Neural cell (in vitro differentiated cells): ENCODE data around the gene SLC15A4. TPM values are rescaled to one million over a fixed set of nuclear protein-coding genes. Genes with fewer than 3 reads are reported as not detected.

Experiments
- H2AFZ ChIP-seq: fragments of 200-600, 300-800 bp; sonication (generic), shearing (Covaris generic); 2 replicates; pipeline ENCODE4 v1.6.0; 2014; ENCODE audit warnings: low read depth, mild to moderate bottlenecking, antibody characterized with exemption, low read length, moderate library complexity
- H3F3A ChIP-seq: fragments of 200-600 bp; shearing (Covaris generic); 2 replicates; pipeline ENCODE4 v1.6.1; 2016; ENCODE audit warnings: mild to moderate bottlenecking, moderate library complexity, mixed read lengths, antibody characterized with exemption, low read length; ENCODE audit not compliant: insufficient read depth, poor library complexity, severe bottlenecking
- H3K27ac ChIP-seq: fragments of 200-600, 300-800 bp; sonication (generic), shearing (Covaris generic); 2 replicates; pipeline ENCODE4 v1.5.1; 2014; ENCODE audit warnings: mild to moderate bottlenecking, low read length, moderate library complexity
- H3K27me3 ChIP-seq: fragments of 300-800, 200-600 bp; sonication (generic), shearing (Covaris generic); 2 replicates; pipeline ENCODE4 v1.6.0; 2014; ENCODE audit warnings: mild to moderate bottlenecking, low read depth, low read length, moderate library complexity; ENCODE audit not compliant: insufficient read depth
- H3K36me3 ChIP-seq: fragments of 300-800, 200-600 bp; sonication (generic), shearing (Covaris generic); 2 replicates; pipeline ENCODE4 v1.5.1; 2014; ENCODE audit warnings: mild to moderate bottlenecking, antibody characterized with exemption, low read length, moderate library complexity; ENCODE audit not compliant: insufficient read depth
- H3K4me2 ChIP-seq: fragments of 300-800, 200-600 bp; sonication (generic), shearing (Covaris generic); 2 replicates; pipeline ENCODE4 v1.6.0; 2014; ENCODE audit warnings: mild to moderate bottlenecking, low read length
- H3K4me3 ChIP-seq: fragments of 300-800, 200-600 bp; sonication (generic), shearing (Covaris generic); 2 replicates; pipeline ENCODE4 v1.5.1; 2014; ENCODE audit warnings: mild to moderate bottlenecking, low read length, moderate library complexity
- H3K79me2 ChIP-seq: fragments of 200-600 bp; shearing (Covaris generic); replicated peaks from 2 replicates; pipeline ENCODE4 v1.6.0; 2014; ENCODE audit warnings: mild to moderate bottlenecking, low read length, moderate library complexity; ENCODE audit not compliant: insufficient read depth
- H3K9ac ChIP-seq: fragments of 300-800, 200-600 bp; sonication (generic), shearing (Covaris generic); 2 replicates; pipeline ENCODE4 v1.6.1; 2016; ENCODE audit warnings: mild to moderate bottlenecking, low read length, mixed read lengths
- H3K9me2 ChIP-seq: fragments of 200-600 bp; shearing (Covaris generic); 2 replicates; pipeline ENCODE4 v1.6.1; 2016; ENCODE audit warnings: mild to moderate bottlenecking, low read length, mixed read lengths; ENCODE audit not compliant: insufficient read depth
- H3K9me3 ChIP-seq: fragments of 200-600, 300-800 bp; sonication (generic), shearing (Covaris generic); 2 replicates; pipeline ENCODE4 v1.6.1; 2016; ENCODE audit warnings: mild to moderate bottlenecking, mixed run types, low read length, moderate library complexity, mixed read lengths
- H4K20me1 ChIP-seq: fragments of 200-600 bp; shearing (Covaris generic); 2 replicates; pipeline ENCODE4 v1.6.1; 2016; ENCODE audit warnings: mild to moderate bottlenecking, mixed run types; ENCODE audit not compliant: insufficient read depth
- EP300 ChIP-seq: fragments of 450-650 bp; conservative IDR thresholded peaks from 2 replicates; pipeline ENCODE4 v1.6.1; 2014; ENCODE audit warnings: antibody characterized with exemption, mild to moderate bottlenecking, moderate library complexity; ENCODE audit not compliant: poor library complexity, severe bottlenecking
- EZH2 ChIP-seq: fragments of 200-600, 300-800 bp; shearing (Covaris generic), sonication (generic); IDR thresholded peaks from 2 replicates; pipeline ENCODE4 v1.6.1; 2014; ENCODE audit warnings: antibody characterized with exemption, low read length, borderline replicate concordance, mild to moderate bottlenecking; ENCODE audit not compliant: insufficient read depth, poor library complexity, severe bottlenecking
- MXI1 ChIP-seq: fragments of 450-650 bp; conservative IDR thresholded peaks from 2 replicates; pipeline ENCODE4 v1.6.1; 2014; ENCODE audit warnings: antibody characterized with exemption, mild to moderate bottlenecking; ENCODE audit not compliant: poor library complexity, severe bottlenecking
- POLR2AphosphoS5 ChIP-seq: IDR thresholded peaks from 2 replicates; pipeline ENCODE4 v1.6.1; 2012
- RAD21 ChIP-seq: fragments of 450-650 bp; conservative IDR thresholded peaks from 2 replicates; pipeline ENCODE4 v1.6.1; 2014; ENCODE audit warnings: antibody characterized with exemption, mild to moderate bottlenecking, moderate library complexity
- SMC3 ChIP-seq: fragments of 450-650 bp; conservative IDR thresholded peaks from 2 replicates; pipeline ENCODE4 v1.6.1; 2014; ENCODE audit warnings: antibody characterized with exemption, mild to moderate bottlenecking, moderate library complexity; ENCODE audit not compliant: poor library complexity
- TAF1 ChIP-seq: IDR thresholded peaks from 2 replicates; pipeline ENCODE4 v1.6.1; 2012; ENCODE audit warnings: low read depth
- polyA plus RNA-seq: library from polyadenylated mRNA; depleted of rRNA; stranded (reverse); fragments of >200 nt; gene quantifications from 2 replicates; pipeline ENCODE4 v1.2.3, GENCODE V29; 2014
- TF ChIP-seq, protein P1 (sequence below): fragments of 450-650 bp; IDR thresholded peaks from 2 replicates; pipeline ENCODE4 v1.5.1; 2014; ENCODE audit warnings: antibody characterized with exemption, mild to moderate bottlenecking, moderate library complexity; ENCODE audit not compliant: poor library complexity, severe bottlenecking
- TF ChIP-seq, protein P2 (sequence below): IDR thresholded peaks from 2 replicates; pipeline ENCODE4 v1.6.1; 2012; ENCODE audit warnings: borderline replicate concordance

The SLC15A4 gene
- polyA plus RNA-seq, 1 donor from 2014 or later = 34.7 TPM

DNA sequence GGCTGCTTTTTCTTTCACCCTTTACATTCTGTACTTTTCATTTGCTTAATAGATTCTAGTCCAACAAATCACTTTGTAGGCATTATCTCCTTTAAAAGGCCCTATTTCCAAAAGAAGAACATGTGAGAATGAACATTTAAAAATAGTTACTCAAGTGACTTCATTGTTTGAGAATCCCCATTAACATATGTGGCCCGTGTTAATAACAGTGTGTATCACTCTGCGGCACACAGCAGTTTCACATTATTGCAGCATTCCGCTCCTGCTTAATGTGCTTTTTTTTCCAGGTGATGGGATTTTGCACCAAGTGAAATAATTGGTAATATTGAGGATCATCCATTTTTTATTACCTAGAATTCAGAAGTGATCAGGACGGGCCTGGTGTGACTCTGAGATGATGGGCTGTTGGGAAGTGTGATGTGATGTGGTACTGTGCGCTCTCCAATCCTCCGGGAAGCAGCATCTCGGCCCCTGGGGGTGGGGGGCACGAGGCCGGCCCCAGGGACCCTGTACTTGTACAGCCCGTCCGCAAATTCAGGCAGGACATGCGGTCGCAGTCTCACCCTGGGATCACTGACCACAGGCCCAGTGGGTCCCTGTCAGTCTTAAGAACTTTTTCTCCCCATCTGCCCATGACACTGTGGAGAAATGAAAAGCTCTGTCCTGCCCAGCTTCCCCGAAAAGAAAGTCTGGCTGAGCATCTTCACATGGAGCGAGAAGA, 32.9 kb downstream of the SLC15A4 start:
- TF ChIP-seq SMC3 (no peak), EP300 (no peak), RAD21 (no peak), POLR2AphosphoS5 (no peak), EZH2 (no peak), TAF1 (no peak), MXI1 (no peak)
- TF ChIP-seq, protein P1, sequence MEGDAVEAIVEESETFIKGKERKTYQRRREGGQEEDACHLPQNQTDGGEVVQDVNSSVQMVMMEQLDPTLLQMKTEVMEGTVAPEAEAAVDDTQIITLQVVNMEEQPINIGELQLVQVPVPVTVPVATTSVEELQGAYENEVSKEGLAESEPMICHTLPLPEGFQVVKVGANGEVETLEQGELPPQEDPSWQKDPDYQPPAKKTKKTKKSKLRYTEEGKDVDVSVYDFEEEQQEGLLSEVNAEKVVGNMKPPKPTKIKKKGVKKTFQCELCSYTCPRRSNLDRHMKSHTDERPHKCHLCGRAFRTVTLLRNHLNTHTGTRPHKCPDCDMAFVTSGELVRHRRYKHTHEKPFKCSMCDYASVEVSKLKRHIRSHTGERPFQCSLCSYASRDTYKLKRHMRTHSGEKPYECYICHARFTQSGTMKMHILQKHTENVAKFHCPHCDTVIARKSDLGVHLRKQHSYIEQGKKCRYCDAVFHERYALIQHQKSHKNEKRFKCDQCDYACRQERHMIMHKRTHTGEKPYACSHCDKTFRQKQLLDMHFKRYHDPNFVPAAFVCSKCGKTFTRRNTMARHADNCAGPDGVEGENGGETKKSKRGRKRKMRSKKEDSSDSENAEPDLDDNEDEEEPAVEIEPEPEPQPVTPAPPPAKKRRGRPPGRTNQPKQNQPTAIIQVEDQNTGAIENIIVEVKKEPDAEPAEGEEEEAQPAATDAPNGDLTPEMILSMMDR = no peak
- TF ChIP-seq, protein P2, sequence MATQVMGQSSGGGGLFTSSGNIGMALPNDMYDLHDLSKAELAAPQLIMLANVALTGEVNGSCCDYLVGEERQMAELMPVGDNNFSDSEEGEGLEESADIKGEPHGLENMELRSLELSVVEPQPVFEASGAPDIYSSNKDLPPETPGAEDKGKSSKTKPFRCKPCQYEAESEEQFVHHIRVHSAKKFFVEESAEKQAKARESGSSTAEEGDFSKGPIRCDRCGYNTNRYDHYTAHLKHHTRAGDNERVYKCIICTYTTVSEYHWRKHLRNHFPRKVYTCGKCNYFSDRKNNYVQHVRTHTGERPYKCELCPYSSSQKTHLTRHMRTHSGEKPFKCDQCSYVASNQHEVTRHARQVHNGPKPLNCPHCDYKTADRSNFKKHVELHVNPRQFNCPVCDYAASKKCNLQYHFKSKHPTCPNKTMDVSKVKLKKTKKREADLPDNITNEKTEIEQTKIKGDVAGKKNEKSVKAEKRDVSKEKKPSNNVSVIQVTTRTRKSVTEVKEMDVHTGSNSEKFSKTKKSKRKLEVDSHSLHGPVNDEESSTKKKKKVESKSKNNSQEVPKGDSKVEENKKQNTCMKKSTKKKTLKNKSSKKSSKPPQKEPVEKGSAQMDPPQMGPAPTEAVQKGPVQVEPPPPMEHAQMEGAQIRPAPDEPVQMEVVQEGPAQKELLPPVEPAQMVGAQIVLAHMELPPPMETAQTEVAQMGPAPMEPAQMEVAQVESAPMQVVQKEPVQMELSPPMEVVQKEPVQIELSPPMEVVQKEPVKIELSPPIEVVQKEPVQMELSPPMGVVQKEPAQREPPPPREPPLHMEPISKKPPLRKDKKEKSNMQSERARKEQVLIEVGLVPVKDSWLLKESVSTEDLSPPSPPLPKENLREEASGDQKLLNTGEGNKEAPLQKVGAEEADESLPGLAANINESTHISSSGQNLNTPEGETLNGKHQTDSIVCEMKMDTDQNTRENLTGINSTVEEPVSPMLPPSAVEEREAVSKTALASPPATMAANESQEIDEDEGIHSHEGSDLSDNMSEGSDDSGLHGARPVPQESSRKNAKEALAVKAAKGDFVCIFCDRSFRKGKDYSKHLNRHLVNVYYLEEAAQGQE = no peak
- no peaks in the 10 kb centered on the region for H3K9me3 ChIP-seq
- no peak overlapping the region for H3K4me3 ChIP-seq
- H2AFZ ChIP-seq = no peak overlapping the region
- peaks cover 6% of the 10 kb centered on the region for H3K36me3 ChIP-seq
- H3K27me3 ChIP-seq = no peaks in the 10 kb centered on the region
- H3K9ac ChIP-seq = no peak overlapping the region
- no peaks in the 10 kb centered on the region for H4K20me1 ChIP-seq
- no peaks in the 10 kb centered on the region for H3K9me2 ChIP-seq
- no peaks in the 10 kb centered on the region for H3K79me2 ChIP-seq
- H3K4me2 ChIP-seq = no peak overlapping the region
- H3F3A ChIP-seq = no peaks in the 10 kb centered on the region
- H3K27ac ChIP-seq = no peak overlapping the region

DNA sequence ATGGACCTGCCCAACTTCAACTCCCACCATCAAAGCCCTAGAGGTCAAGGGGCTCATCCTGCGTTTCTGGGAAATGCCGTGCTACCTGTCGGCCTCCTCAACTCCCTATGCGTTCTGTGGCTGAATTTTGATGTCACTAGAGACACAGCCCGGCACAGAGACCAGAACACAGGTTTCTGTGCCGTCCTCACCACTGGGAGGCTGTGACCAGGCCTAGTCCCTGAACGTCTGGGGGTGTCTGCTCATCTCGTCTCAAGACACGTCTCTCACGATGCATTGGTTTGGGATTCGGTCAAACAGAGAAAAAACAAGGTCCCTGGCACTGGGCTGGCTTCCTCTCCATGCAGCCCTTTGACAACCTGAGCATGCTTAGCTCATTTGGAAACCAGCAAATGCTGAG, 33.5 kb downstream of the SLC15A4 start:
- no peak overlapping the region for H3K27ac ChIP-seq

More for the DNA sequence above, 33.5 kb downstream of the SLC15A4 start:
- Histone ChIP-seq H3K79me2 (no peaks in the 10 kb centered on the region), H3F3A (no peaks in the 10 kb centered on the region), H3K9me3 (no peaks in the 10 kb centered on the region), H3K4me2 (no peak overlapping the region), H3K9me2 (no peaks in the 10 kb centered on the region), H3K27me3 (no peaks in the 10 kb centered on the region), H3K9ac (no peak overlapping the region), H3K4me3 (no peak overlapping the region), H3K36me3 (no peaks in the 10 kb centered on the region), H4K20me1 (no peaks in the 10 kb centered on the region), H2AFZ (no peak overlapping the region)
- TF ChIP-seq EP300 = no peak
- TF ChIP-seq POLR2AphosphoS5 = no peak
- no peak for TF ChIP-seq RAD21
- no peak for TF ChIP-seq SMC3
- no peak for TF ChIP-seq EZH2
- TF ChIP-seq, protein P1 = no peak
- TF ChIP-seq, protein P2 = no peak
- no peak for TF ChIP-seq MXI1
- TF ChIP-seq TAF1 = no peak
